T1000 (cell line): ENCODE data around the gene SH2B3.

ENCODE experiments used
- DNase-seq: peaks from one replicate; lab custom pipeline; 2025; ENCODE audit warnings: mixed read lengths; lab: John Stamatoyannopoulos, UW

SH2B3 gene

GRCh38 chr12:111444314-111444924 lies 38.7 kb downstream of the SH2B3 start:
- no peak for DNase-seq

GRCh38 chr12:111444925-111445725 lies 39.4 kb downstream of the SH2B3 start:
- DNase-seq = no peak

GRCh38 chr12:111445726-111446581 lies 40.2 kb downstream of the SH2B3 start:
- DNase-seq = no peak

- no peak for DNase-seq
These were observed 41.2 kb downstream of the SH2B3 start for GRCh38 chr12:111446631-111447570.

GRCh38 chr12:111447571-111448265 lies 42.0 kb downstream of the SH2B3 start:
- no peak for DNase-seq

GRCh38 chr12:111448266-111448830 lies 42.6 kb downstream of the SH2B3 start:
- no peak for DNase-seq

GRCh38 chr12:111448846-111449790 lies 43.4 kb downstream of the SH2B3 start:
- no peak for DNase-seq

GRCh38 chr12:111450676-111451075 lies 45.0 kb downstream of the SH2B3 start:
- DNase-seq = no peak

GRCh38 chr12:111451232-111451631 lies 45.5 kb downstream of the SH2B3 start:
- DNase-seq = no peak

- DNase-seq = no peak
These were observed 46.0 kb downstream of the SH2B3 start for GRCh38 chr12:111451649-111452129.

- no peak for DNase-seq
These were observed 47.6 kb downstream of the SH2B3 start for GRCh38 chr12:111453071-111453989.

GRCh38 chr12:111454311-111454710 lies 48.6 kb downstream of the SH2B3 start:
- DNase-seq = no peak

- no peak for DNase-seq
These were observed 49.2 kb downstream of the SH2B3 start for GRCh38 chr12:111454716-111455447.

GRCh38 chr12:111455448-111456320 lies 50.0 kb downstream of the SH2B3 start:
- no peak for DNase-seq

GRCh38 chr12:111457071-111457470 lies 51.3 kb downstream of the SH2B3 start:
- DNase-seq = no peak

- no peak for DNase-seq
These were observed 51.9 kb downstream of the SH2B3 start for GRCh38 chr12:111457577-111457976.
